RPMI7951 (cell line): ENCODE results near the gene VAMP5. TPM values are rescaled to one million over a fixed set of nuclear protein-coding genes. Genes with fewer than 3 reads are reported as not detected.
"Not testable (repeated sequence)": the region's sequence is repeated elsewhere in the genome, so short reads cannot be mapped to it uniquely, and the experiment has no call there.

ENCODE experiments used
- DNase-seq: peaks from one replicate; pipeline ENCODE4 v3.0.0-alpha.2; 2012; ENCODE audit warnings: low read depth
- total RNA-seq: library from RNA; depleted of rRNA; stranded (reverse); fragments of >200 nt; shearing (Covaris generic); gene quantifications from 2 replicates; pipeline ENCODE4 v1.2.3, GENCODE V29; 2014

Gene VAMP5
- total RNA-seq, 1 experiment from 2014 or later, result 25.7 TPM

DNA sequence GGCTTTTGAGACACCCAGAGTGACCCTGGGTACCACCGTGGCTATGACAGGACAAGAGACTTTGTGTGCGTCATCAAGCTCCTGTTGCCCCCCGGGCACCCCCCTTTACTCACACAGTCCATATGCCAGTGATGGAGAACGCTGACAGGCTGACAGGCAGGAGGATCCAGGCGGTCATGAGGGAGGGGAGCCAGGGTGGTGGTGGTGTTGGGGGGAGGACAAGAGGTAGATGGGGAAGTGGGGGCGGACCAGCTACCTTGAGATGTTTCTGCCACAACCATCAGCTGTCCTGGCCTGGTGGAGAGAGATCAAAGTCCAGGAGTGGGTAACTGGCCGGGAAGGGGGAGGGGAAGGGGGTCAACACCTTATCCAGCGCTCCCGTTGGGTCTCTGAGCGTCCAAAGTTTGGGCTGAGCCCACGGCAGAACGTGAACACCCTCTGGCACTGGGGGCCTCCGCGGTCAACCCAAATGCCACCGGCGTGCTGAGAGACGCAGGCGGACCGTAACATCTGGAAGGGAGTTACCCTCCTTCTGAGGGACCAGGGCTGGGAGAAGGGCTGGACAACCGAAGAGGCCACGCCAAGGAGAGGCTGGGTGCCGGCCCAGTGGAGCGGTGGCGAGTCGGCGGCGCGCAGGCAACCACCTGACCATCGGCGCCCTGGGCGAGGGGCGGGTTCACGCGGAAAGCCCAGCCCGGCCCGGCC, 17.7 kb downstream of the VAMP5 start:
- peak; percentile 71 for DNase-seq

DNA sequence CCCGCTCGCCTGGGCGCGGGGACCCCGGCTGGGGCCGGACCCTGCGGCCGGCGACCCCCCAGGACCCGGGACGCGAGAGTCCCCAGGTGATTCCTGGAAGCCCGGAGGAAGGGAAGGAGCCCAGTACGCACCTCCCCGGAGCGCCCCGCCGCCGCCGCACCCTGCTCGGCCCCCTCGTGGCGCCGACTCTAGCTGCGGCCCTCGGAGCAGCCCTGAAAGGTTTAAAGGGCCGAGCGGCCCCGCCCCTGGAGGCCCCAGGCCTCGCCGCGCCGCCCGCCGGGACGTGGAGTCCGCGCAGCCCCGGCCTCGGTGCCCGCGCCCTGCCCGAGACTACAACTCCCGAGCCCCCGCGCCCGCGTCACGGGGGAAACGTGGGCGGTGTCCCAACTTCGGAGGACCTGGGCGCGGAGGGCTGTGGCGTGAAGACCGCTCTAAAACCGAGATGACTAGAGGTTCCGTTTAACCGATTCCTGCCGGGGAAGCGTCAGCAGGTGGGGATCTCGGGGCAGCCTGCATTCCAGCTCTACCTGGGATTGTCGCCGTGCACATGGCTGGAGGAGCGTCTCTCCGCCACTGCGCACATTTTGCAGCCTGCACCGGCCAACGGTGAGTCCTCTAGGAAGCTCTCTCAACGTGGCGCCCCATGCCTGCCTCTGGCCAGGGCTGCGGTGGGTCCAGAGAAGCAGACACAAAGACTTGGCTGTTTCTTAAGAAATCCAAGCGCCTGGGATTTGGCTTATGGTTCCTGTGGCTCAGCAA, 18.4 kb downstream of the VAMP5 start, which contains the start of gene TMEM150A:
TSS of gene TMEM150A (minus strand) at position 223 of the 759 bp plus-strand sequence. CDS start 750 bp downstream, outside the sequence.
- peak; percentile 91 for DNase-seq

DNA sequence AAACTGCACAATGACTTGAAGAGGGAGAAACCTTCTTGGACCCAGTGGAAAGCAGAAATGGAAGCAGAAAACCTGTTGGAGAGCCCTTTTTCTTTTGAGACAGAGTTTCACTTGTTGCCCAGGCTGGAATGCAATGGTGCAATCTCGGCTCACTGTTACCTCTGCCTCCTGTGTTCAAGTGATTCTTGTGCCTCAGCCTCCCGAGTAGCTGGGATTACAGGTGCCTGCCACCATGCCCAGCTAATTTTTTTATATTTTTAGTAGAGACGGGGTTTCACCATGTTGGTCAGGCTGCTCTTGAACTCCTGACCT, 19.9 kb downstream of the VAMP5 start:
- DNase-seq, result not testable (repeated sequence)

DNA sequence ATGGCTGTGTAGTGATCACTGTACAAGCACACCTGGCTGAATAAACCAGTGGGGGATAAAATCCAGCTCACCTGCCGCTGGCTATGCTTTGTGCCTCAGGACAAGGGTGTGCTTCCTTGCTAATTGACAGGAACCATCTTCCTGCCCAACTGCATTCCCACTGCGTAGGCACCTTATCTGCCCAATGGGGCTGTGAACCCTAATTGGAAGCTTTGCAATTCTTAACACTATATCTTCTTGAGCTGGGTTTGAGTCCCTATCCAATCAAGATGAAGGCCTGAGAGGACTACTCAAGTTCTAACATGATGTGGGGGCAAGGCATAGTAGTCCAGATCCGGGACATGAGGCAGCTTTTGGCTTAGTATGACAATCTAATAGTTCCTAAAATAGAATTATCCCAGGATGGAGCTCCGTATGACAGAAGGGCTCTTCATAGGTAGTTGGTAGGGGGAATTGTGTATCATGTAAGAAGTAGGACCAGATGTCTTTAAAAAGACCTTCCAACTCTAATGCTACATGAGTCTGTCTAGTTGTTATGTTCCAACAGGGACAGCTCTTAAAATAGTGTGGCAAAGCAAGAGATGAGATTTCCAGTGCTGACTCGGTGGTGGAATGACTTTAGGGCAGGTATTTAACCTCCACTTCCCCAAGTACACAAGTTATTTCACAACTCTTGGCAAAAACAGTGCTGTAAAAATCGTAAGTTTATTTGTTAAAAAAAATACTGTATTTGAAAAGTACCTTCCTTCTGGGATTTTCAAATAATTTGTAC, 20.5 kb downstream of the VAMP5 start:
- DNase-seq, result no peak

DNA sequence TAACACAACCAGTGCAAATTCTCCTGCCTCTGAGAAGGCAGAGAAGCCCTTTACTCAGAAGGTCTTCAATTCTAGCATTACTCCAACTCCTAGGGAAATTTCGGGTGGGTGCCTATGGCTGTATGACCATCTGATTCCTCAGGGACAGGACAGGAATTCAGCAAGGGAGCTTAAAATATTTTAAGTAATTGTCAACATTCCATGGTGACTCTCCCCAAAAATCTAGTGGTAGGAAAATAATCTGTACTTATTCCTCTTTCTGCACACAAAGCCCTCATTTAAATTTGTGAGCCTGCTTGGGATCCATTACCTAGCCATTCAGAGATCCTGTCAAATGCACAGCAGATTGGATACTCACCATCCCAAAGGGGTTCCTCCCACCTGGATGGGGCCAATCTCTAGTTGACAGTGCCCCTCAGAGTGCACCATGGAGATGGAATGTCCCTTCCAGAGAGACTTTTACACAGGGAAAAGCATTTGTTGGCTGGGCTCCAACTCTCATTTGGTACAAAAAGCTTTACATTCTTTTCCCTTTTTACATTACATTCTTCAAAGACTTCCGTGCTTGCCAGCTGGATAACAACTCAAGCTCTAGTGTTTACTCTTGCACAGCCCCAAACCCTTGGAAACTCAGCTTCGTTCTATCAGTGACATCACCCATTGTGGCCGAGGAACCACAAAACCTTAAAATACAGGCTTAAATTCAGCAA, 21.3 kb downstream of the VAMP5 start:
- DNase-seq, result peak; percentile 74

DNA sequence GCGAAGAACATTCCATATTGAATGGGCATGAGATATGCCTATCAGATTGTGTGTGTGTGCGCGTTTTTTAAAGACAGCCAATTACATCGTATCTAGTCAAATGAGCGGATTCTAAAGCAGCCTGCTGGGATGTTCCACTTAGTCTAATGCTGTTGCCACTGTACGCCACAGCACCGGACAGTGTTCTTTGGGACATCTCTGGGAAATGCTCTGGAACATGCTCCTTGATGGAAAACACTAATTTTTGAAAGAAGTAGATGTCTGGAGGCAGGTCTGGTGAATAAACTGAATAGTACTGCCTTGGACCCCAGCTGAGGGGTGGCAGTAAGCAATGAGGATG, 21.9 kb downstream of the VAMP5 start:
- no peak for DNase-seq

DNA sequence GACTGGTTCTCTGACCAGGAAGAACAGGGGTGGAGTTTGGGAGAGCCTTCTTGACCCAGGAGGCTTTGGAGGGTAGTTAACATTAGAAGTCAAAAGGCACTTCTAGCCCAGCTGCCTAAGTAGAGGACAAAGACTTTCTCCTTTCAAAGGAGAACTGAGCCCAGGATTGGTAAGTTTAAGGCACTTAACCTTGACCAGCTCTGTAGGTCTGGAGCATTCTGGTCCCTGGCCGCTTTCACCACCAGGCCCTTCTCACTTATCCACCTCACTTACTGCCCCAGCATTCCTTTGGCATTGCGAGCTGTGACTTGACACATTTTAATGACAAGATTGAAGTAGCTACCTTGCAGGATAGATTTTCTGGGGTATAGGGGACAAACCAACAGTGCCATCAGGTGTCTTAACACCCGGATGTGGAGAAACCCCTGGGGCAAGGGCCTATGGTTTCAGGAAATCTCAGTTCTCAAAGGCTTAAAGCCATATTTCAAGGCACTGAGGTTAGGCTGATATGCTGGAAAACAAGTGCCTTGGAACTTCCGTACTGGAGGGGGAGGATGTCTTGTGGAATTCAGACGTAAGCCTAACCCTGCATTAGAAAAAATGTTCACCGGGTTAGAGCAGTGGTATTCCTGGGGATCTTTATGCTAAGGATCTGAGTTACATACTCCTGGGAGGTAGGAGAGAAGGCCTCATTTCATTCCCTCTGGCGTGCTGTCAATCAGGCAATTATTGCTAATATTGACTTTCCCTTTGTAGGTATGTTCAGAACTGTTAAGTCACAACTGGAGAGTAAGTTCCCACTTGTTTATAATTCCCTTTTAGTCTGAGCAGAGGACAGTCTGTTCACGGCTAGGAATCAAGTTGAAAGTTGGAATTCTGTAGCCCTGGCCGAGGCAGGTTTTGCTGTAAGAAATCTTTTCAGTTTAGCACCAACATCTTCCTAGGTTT, 23.3 kb downstream of the VAMP5 start:
- DNase-seq, result no peak

DNA sequence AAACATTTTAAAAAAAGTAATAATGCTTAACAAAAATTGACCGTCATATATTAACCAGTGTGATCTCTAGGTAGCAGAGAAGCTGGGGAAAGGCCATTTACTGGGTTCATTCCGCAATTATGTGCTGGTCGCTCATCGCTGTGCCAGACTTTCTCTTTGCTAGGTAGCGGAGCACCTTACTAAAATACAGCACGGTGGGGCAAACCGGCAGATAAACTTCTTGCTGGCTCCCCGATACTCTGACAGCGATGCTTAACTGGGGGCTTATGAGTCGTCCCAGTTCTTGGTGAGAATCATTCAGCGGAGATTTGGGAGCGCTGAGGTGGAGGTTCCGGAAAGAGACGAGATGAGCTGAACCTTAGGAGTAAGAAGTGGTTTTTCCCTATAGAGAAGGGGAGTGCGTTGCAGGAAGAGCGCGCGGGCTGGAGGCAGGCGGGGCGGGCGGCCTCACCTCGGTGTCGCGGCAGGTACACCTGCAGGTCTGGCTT, 27.0 kb downstream of the VAMP5 start:
- DNase-seq, result no peak

DNA sequence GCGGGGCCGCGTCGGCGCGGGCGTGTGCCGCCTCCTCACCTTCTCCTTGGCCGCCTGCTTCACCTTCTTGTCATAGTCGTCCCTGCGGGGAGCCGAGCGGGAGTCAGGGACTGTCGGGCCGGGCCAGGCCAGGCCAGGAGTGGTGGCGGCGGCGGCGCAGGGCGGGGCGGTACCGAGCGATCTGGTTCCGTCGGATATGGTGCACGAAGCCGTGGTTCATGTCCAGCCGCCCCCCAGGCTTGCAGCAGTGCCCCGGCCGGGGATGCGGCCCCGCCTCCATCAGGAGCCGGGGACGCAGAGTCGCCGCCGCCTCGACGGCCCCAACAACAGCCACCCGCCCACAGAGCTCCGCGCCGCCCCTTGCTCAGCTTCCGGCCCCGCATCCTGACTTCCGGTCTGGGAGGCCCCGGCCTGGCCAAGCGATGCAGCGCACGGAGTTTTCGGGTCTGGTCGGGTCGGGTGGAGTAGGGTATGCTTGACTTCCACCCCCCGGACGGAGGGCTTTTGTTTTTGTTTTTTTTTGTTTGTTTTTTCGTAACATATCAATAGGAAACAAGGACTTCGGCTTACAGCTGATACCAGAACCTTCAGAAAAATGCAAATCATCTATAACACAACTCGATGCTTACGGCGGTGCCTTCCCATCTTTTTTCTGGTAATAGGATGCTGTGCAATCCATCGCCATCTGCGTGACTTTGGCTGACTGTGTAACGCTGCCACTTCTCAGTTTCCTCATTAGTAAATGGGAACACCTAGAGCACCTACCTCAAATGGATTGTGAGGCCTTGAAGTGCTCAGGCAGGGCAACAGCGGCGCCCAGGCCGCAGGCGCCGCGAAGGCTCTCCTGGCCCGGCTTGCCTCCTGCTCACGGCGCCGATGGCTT, 27.7 kb downstream of the VAMP5 start, which contains the start of gene C2orf68:
TSS of gene C2orf68 (minus strand) at position 362 of the 883 bp plus-strand sequence. CDS start at position 280, 82 bp downstream.
- peak; percentile 88 for DNase-seq

DNA sequence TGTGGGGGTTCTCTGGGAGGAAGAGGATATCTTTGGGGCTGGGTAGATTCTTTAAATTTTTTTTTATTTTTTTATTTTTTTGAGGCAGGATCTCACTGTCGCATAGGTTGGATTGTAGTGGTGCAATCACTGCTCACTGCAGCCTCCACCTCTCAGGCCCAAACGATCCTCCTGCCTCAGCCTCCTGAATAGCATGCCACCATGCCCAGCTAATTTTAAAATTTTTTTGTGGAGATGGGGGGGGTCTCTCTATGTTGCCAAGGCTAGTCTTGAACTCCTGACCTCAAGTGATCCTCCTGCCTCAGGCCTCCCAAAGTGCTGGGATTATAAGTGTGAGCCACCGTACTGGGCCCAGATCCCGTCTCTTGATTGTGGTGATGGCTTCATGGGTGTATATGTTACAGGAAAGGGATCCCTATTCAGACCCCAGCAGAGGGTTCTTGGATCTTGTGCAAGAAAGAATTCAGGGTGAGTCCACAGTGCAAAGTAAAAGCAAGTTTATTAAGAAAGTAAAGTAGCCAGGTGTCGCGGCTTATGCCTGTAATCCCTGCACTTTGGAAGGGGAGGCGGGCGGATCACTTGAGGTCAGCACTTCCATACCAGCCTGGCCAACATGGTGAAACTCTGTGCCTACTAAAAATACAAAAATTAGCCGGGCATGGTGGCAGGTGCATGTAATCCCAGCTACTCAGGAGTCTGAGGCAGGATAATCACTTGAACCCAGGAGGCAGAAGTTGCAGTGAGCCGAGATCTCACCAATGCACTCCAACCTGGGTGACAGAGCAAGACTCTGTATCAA, 29.7 kb downstream of the VAMP5 start:
- DNase-seq, result no peak

DNA sequence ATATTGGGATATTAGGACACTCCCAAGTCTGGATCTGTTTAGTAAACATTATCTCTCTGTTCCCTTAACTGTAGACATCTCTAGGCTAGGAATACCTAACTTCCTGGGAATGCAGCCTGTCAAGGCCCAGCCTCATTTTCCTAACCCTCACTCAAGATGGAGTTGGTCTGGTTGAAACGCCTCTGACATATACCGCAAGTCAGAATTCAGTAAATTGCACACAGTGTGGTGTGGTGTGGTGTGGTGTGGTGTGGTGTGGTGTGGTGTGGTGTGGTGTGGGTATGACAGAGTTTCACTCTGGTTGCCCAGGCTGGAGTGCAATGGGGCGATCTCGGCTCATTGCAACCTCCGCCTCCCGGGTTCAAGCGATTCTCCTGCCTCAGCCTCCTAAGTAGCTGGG, 30.5 kb downstream of the VAMP5 start:
- DNase-seq, result not testable (repeated sequence)

DNA sequence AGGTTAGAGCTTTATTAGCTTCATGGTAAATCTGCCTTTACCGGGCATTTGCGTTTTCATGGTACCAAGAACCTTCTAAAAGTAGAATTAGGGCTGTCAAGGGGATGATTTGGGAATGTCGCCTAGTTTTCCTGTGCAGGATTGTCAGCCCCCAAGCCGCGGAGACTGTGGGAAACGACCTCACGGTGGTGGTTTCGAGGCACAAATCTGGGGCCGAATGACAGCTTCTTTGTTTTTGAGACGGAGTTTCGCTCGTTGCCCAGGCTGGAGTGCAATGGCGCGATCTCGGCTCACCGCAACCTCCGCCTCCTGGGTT, 31.1 kb downstream of the VAMP5 start:
- no peak for DNase-seq

DNA sequence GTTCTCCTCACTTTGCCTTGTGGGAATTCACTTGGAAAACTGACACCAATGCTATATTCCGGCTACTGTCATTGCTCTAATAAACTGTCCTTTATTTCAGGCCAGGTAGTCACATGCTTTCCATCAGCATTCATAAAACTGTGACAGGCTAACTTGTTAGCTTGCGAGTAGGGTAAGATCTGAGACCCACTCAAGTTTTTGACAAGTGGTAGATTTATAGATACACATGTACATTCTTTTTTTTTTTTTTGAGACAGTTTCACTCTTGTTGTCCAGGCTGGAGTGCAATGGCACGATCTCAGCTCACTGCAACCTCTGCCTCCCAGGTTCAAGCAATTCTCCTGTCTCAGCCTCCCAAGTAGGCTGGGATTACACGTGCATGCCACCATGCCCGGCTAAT, 33.5 kb downstream of the VAMP5 start:
- not testable (repeated sequence) for DNase-seq

DNA sequence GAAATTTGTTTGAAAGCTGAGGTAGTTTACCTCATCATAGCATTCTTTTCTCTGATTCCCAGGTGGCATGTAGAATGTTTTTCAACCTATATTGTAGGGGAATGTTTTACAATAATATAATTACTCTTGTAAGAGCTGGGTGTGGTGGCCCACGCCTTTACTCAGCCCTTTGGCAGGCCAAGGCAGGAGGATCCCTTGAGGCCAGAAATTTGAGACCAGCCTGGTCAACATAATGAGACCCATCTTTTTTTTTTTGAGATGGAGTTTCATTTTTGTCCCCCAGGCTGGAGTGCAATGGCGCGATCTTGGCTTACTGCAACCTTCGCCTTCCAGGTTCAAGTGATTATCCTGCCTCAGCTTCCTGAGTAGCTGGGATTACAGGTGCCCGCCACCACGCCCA, 35.4 kb downstream of the VAMP5 start:
- DNase-seq, result no peak

DNA sequence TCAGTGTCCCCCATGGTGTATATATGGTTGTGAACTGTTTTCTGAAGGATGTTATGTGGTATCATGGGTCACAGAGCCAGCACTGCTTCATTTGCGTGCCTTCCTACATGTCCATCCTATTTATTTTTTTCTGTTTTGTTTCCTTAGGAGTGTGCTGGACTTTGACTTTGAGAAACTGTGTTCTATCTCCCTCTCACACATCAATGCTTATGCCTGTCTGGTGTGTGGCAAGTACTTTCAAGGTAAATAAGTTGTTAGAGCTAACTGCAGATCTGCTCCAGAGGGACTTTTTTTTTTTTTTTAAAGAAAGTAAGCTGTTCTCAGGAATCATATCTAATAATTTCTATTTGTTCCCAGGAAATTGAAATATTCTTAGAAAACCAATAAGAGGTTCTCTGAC, 37.1 kb downstream of the VAMP5 start:
- DNase-seq, result no peak

DNA sequence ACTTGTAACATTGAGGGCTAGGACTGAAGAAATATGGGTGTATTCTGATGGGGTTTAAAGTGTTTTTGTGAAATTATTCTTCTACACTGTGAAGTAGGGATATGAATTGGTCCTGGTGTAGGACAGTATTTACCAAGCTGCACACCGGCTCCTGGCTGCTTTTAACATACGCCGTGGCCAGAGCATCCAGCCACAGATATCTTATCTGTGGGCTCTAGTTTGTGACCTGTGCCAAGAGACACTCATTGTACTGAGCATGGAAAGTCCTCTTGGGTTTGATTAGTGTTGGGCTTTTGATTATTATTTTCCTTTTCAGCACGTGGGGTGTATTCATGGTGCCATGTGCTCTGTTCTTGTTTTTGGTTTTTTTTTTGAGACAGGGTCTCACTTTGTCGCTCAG, 39.8 kb downstream of the VAMP5 start:
- no peak for DNase-seq

DNA sequence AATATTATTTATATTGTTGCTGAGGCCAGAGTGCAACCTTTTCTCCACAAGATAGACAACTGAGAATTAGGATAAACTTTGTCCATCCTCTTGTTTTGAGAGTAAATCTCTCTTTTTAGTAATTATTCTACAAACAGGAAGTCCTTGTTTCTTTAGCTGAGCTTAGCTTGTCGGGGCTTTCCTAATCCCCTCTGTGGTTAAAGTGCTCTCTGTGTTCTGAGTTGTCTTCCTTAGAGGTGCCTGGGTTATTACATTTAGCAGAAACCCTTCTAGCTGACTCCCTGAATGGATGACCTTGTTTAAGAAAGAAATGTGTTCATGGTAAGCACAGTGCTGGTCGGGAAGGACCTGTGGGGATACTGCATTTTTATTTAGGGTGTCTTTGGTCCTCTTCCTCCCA, 44.4 kb downstream of the VAMP5 start:
- no peak for DNase-seq

DNA sequence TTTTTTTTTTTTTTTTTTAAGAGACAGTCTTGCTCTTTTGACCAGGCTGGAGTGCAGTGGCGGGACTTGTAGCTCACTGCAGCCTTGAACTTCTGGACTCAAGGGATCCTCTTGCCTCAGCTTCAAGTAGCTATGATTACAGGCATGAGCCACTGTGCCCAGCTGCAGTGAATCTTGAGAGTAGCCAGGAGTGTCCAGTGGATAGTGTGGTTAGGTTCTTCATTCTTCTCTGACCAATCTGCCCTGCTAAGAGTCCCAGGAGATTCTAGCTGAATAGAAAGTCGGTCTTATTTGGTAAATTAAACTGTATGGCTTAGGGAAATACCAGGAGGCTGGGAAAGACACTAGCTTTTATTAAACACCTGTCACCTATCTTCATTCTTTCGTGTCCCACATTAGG, 47.1 kb downstream of the VAMP5 start:
- DNase-seq, result no peak

DNA sequence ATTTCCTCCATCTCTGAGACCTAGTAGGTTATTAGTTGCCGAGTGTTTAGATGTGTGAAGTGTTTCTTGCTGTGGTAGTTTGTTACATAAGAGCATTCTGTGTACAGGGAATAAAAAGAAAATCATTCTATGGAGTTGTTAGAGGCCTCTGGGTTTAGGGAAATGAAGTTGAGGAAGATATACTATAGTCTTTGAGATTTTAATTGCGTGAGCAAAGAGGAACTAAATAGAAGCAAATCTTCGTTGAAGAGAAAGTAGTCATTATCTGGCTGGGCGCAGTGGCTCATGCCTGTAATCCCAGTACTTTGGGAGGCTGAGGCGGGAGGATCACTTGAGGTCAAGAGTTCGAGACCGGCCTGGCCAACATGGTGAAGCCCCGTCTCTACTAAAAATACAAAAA, 50.8 kb downstream of the VAMP5 start:
- DNase-seq, result no peak
